ENCODE results near the gene CCDC178.

- TF ChIP-seq POLR2A (IDR thresholded peaks at IDR 0.05): no peak
- TF ChIP-seq, protein P1, sequence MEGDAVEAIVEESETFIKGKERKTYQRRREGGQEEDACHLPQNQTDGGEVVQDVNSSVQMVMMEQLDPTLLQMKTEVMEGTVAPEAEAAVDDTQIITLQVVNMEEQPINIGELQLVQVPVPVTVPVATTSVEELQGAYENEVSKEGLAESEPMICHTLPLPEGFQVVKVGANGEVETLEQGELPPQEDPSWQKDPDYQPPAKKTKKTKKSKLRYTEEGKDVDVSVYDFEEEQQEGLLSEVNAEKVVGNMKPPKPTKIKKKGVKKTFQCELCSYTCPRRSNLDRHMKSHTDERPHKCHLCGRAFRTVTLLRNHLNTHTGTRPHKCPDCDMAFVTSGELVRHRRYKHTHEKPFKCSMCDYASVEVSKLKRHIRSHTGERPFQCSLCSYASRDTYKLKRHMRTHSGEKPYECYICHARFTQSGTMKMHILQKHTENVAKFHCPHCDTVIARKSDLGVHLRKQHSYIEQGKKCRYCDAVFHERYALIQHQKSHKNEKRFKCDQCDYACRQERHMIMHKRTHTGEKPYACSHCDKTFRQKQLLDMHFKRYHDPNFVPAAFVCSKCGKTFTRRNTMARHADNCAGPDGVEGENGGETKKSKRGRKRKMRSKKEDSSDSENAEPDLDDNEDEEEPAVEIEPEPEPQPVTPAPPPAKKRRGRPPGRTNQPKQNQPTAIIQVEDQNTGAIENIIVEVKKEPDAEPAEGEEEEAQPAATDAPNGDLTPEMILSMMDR (IDR thresholded peaks at IDR 0.05): no peak
These were observed 68.1 kb downstream of the CCDC178 start for GRCh38 chr18:33372442-33372841.

All from lower leg skin (tissue), 3 donors.